ENCODE measurements around the gene LTC4S. TPM values are rescaled to one million over a fixed set of nuclear protein-coding genes. Genes with fewer than 3 reads are reported as not detected.
A peak's percentile ranks its signal among the peaks of the same experiment; 100 is the strongest.

LTC4S gene
- total RNA-seq, 1 donor from 2014 or later: 1.6 TPM

DNA sequence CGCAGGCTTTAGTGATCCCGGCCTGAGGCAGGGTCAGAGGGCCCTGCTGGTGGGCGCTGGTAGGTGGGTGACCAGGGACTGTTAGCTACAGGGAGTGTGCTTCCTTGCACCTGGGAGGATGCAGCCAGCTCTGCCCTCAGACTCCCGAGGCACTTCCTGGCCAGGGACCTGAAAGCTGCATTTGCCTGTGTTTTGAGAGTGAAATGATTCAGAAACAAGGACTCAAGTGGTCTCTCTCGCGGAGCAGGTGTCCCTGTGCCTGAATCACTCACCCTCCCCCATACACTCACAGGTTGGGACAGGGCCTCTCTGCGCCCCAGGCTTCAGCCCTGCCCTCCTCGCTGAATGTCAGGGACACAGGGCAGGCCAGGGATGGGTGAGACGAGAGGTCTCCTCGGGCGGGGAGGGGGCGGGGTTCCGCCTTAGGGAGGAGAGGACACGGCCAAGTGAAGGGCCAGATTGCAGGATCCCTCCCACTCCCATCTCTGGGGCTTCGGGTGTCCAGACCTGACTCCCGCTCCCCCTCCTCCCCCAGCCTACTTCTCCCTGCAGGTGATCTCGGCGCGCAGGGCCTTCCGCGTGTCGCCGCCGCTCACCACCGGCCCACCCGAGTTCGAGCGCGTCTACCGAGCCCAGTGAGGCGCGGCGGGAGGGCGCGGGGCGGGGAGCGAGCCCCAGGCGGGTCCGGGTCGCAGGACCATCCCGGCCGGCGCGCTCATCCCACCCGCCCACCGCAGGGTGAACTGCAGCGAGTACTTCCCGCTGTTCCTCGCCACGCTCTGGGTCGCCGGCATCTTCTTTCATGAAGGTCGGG is 1.5 kb downstream of the LTC4S start:
- Mint-ChIP-seq H3K9me3 (no peaks in the 10 kb centered on the region), H3K27ac (no peak overlapping the region), H3K27me3 (no peaks in the 10 kb centered on the region), H3K4me3 (peak overlapping the region; percentile 73), H3K36me3 (ENCODE audit: low read depth) (peaks cover 23% of the 10 kb centered on the region), H3K4me1 (peaks cover 14% of the 10 kb centered on the region)
- DNase-seq: peak; percentile 63
- intact Hi-C loops (cut with micrococcal nuclease): loop anchor here (5.0 kb wide), 1 partner anchor 118 kb away; no protein-coding TSS in a partner anchor

DNA sequence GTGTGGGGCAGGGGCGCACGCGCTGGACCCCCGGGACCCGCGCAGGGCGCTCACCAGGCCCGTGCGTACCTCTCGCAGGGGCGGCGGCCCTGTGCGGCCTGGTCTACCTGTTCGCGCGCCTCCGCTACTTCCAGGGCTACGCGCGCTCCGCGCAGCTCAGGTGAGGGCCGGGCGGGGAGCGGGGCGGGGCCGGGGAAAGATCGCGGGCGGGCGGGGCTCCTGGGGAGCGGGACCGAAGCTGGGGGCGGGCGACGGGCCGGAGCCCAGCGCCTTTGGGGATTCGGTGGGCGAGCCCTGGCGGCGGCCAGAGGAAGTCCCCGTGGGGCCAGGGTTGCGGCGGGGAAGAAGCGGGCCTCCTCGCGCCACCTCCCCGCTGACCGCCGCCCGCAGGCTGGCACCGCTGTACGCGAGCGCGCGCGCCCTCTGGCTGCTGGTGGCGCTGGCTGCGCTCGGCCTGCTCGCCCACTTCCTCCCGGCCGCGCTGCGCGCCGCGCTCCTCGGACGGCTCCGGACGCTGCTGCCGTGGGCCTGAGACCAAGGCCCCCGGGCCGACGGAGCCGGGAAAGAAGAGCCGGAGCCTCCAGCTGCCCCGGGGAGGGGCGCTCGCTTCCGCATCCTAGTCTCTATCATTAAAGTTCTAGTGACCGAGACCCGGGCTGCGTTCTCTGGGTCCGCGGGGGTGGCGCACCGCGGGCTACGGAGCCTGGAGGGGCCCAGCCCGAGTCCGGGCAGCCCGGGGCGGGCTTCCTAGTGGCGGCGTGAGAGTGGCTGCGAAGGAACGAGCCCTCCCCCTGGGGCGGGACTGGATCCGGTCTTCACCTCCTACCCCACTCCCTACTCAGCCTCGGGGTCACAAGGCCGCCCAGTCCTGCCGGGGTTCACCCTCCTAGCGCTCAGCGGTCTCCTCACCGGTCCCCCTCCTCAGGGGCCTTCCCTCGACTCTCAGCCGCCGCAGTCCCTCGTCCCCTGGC is 2.4 kb downstream of the LTC4S start:
- no peaks in the 10 kb centered on the region for H3K9me3 Mint-ChIP-seq
- peak; percentile 92 for DNase-seq
- H3K27me3 Mint-ChIP-seq: no peaks in the 10 kb centered on the region
- peak overlapping the region; percentile 71 for H3K27ac Mint-ChIP-seq
- intact Hi-C loops (cut with micrococcal nuclease): loop anchor here (2.0 to 5.0 kb wide), 2 partner anchors 63 to 119 kb away; partner anchors contain the start of gene MAML1
- H3K4me3 Mint-ChIP-seq: peak overlapping the region; percentile 73
- peaks cover 14% of the 10 kb centered on the region for H3K4me1 Mint-ChIP-seq
- peaks cover 25% of the 10 kb centered on the region for H3K36me3 Mint-ChIP-seq (ENCODE audit: low read depth)

DNA sequence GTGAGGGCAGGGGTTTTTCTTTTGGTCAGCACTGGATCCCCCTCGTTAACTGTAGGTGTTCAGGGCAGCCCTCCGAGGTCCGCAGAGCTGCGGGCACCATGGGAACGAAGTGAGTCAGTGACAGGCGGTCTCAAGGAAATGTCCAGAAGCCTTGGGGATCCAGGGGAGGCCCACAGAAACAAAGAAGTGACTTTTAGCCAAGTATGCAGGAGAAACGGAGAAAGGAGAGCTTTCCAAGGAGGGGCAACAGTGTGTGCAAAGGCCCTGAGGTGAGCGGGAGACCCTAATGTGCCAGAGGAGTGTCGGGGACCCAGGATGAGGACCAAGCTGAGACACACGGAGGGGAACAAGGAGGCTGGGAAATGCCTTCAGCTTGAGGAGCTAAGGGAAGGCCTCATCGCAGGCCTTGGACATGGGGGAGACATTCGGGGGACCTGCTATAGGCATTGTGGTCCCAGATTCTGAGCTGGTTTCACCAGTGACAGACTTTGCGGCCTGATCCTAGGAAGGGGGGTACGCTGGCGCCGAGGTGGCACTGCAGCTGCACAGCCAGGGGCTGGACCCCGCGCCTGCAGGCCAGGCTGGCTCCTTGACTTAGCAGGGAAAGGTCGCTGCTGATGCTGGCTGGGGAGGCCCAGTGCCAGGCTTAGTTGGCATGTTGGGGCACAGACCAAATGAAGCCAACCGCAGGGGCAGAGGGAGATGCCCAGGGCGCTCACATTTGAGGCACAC is 3.3 kb downstream of the LTC4S start:
- Mint-ChIP-seq H3K4me3 (peak overlapping the region; percentile 73), H3K27me3 (no peaks in the 10 kb centered on the region), H3K36me3 (ENCODE audit: low read depth) (peaks cover 28% of the 10 kb centered on the region), H3K4me1 (peaks cover 18% of the 10 kb centered on the region), H3K9me3 (no peaks in the 10 kb centered on the region), H3K27ac (peak overlapping the region; percentile 71)
- intact Hi-C loops (cut with micrococcal nuclease): loop anchor here (2.0 to 5.0 kb wide), 2 partner anchors 64 to 120 kb away; partner anchors contain the start of gene MAML1
- peak; percentile 58 for DNase-seq

DNA sequence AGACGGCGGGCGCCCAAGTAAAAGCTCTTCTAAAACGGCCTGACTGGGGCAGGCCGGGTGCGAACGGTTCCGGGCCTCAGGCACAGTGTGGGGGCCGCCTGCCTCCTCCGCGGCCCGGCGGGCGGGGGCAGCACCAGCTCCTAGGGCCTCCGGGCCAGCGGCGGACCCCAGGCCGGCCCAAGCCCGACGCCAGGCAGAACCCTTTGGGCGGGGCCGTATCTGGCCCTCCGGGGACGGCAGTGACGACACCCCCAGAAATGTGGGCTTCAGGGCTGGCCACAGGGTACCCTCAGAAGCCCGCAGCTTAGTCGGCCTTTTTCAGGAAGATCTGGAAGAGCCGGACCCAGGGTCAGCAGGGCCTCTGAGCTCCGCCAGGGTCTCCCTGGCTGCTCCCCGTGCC is 4.0 kb downstream of the LTC4S start:
- Mint-ChIP-seq H3K9me3 (no peaks in the 10 kb centered on the region), H3K4me1 (peaks cover 23% of the 10 kb centered on the region), H3K27me3 (no peaks in the 10 kb centered on the region), H3K27ac (no peak overlapping the region), H3K36me3 (ENCODE audit: low read depth) (peaks cover 28% of the 10 kb centered on the region), H3K4me3 (no peak overlapping the region)
- intact Hi-C loops (cut with micrococcal nuclease): loop anchor here (2.0 to 5.0 kb wide), 2 partner anchors 65 to 120 kb away; partner anchors contain the start of gene MAML1
- DNase-seq: no peak

DNA sequence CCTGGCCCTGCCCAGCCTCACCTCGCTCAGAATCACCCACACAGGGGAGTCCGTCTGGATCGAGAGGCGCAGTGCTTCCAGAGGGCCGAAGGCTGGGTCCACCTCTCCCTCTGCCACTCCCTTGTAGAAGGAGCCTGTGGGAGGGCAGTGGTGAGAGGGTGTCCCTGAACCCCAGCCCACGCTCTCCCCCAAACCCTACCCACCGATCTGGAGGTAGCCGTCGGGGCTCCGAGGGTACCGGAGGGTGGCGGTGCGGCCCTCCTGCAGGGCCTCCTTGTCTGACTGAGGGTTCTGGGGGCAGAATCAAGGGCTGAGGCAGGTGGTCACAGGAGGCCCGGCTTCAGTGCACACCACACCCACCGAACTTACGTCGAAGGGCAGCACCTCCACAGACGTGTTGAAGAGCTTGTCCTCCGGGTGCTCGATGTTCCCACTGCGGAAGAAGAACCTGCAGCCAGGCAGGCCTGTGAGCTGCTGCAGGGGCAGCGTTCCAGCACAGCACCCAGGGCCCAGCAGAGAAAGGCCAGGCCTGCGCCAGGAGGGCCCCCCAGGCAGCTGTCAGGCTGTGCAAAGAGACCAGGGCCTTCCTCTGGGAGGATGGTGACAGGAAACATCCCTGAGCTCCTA is 4.5 kb downstream of the LTC4S start:
- Mint-ChIP-seq H3K36me3 (ENCODE audit: low read depth) (peaks cover 28% of the 10 kb centered on the region), H3K9me3 (no peaks in the 10 kb centered on the region), H3K27ac (no peak overlapping the region), H3K4me3 (no peak overlapping the region), H3K27me3 (no peaks in the 10 kb centered on the region), H3K4me1 (peaks cover 25% of the 10 kb centered on the region)
- no peak for DNase-seq
- intact Hi-C loops (cut with micrococcal nuclease): loop anchor here (5.0 kb wide), 1 partner anchor 121 kb away; no protein-coding TSS in a partner anchor

- Mint-ChIP-seq H3K36me3 (ENCODE audit: low read depth) (peaks cover 28% of the 10 kb centered on the region), H3K27me3 (no peaks in the 10 kb centered on the region), H3K4me1 (peaks cover 24% of the 10 kb centered on the region), H3K9me3 (no peaks in the 10 kb centered on the region), H3K4me3 (no peak overlapping the region), H3K27ac (no peak overlapping the region)
- intact Hi-C loops (cut with micrococcal nuclease): loop anchor here (5.0 kb wide), 1 partner anchor 122 kb away; no protein-coding TSS in a partner anchor
- DNase-seq: peak; percentile 55
Measured at GRCh38 chr5:179798771-179799643, 5.2 kb downstream of the LTC4S start.

DNA sequence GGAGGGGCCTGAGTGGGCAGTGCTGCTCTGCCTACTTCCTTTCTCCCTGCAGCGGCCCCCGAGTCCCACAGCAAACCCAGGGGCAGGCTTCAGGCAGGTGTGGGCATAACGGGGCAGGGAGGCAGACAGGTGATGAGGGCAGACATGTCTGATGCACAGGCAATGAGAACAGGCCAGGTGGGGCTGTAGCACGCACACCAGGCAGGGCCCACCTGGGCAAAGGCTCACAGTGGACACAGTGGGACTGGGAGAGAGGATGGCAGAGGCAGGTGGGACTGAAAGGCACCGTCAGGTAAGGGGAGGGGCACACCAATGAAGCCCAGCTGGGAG is 5.8 kb downstream of the LTC4S start:
- H3K27ac Mint-ChIP-seq: no peak overlapping the region
- DNase-seq: no peak
- H3K4me1 Mint-ChIP-seq: peaks cover 29% of the 10 kb centered on the region
- H3K4me3 Mint-ChIP-seq: no peak overlapping the region
- intact Hi-C loops (cut with micrococcal nuclease): loop anchor here (5.0 kb wide), 1 partner anchor 122 kb away; no protein-coding TSS in a partner anchor
- H3K36me3 Mint-ChIP-seq (ENCODE audit: low read depth): peaks cover 28% of the 10 kb centered on the region
- no peaks in the 10 kb centered on the region for H3K27me3 Mint-ChIP-seq
- no peaks in the 10 kb centered on the region for H3K9me3 Mint-ChIP-seq

GRCh38 chr5:179800071-179800695 is 6.4 kb downstream of the LTC4S start:
- peaks cover 31% of the 10 kb centered on the region for H3K36me3 Mint-ChIP-seq (ENCODE audit: low read depth)
- H3K27me3 Mint-ChIP-seq: no peaks in the 10 kb centered on the region
- peaks cover 35% of the 10 kb centered on the region for H3K4me1 Mint-ChIP-seq
- no peaks in the 10 kb centered on the region for H3K9me3 Mint-ChIP-seq
- H3K27ac Mint-ChIP-seq: no peak overlapping the region
- H3K4me3 Mint-ChIP-seq: no peak overlapping the region
- intact Hi-C loops (cut with micrococcal nuclease): loop anchor here (5.0 kb wide), 1 partner anchor 37 kb away; no protein-coding TSS in a partner anchor
- DNase-seq: peak; percentile 58

GRCh38 chr5:179800696-179801201 is 7.0 kb downstream of the LTC4S start:
- Mint-ChIP-seq H3K27ac (no peak overlapping the region), H3K4me1 (peaks cover 37% of the 10 kb centered on the region), H3K4me3 (no peak overlapping the region), H3K36me3 (ENCODE audit: low read depth) (peaks cover 31% of the 10 kb centered on the region), H3K27me3 (no peaks in the 10 kb centered on the region), H3K9me3 (no peaks in the 10 kb centered on the region)
- peak; percentile 58 for DNase-seq
- intact Hi-C loops (cut with micrococcal nuclease): loop anchor here (5.0 kb wide), 1 partner anchor 37 kb away; no protein-coding TSS in a partner anchor

GRCh38 chr5:179801304-179802206 is 7.8 kb downstream of the LTC4S start:
- no peak overlapping the region for H3K27ac Mint-ChIP-seq
- intact Hi-C loops (cut with micrococcal nuclease): loop anchor here (5.0 kb wide), 1 partner anchor 36 kb away; no protein-coding TSS in a partner anchor
- H3K4me1 Mint-ChIP-seq: peaks cover 37% of the 10 kb centered on the region
- no peaks in the 10 kb centered on the region for H3K9me3 Mint-ChIP-seq
- peaks cover 30% of the 10 kb centered on the region for H3K36me3 Mint-ChIP-seq (ENCODE audit: low read depth)
- no peaks in the 10 kb centered on the region for H3K27me3 Mint-ChIP-seq
- H3K4me3 Mint-ChIP-seq: peak overlapping the region; percentile 29
- DNase-seq: peak; percentile 95
